Spleen (tissue), 11 donors: ENCODE data around the gene ZFAND2A. TPM values are rescaled to one million over a fixed set of nuclear protein-coding genes. Genes with fewer than 3 reads are reported as not detected.
A peak's percentile ranks its signal among the peaks of the same experiment; 100 is the strongest.

Experiments
- DNase-seq: peaks from one replicate; pipeline ENCODE4 v3.0.0-alpha.2; 2020
- H3K27ac ChIP-seq, 8 donors: fragments of 200-600 bp; sonication (generic) in 7 of 8; 1 replicate in 4 of 8; 2 replicates in 4 of 8; pipeline versions ENCODE4 v1.5.0 to v1.8.0; 2016 to 2021; ENCODE audit warnings: inconsistent platforms in 4 of 8, mild to moderate bottlenecking in 4 of 8, moderate library complexity in 1 of 8
- H3K27me3 ChIP-seq, 7 donors: fragments of 200-600 bp; sonication (generic) in 6 of 7; replicated peaks in 1 of 7; 1 replicate in 4 of 7; 2 replicates in 3 of 7; pipeline versions ENCODE4 v1.5.0 to v1.8.0; 2016 to 2021; ENCODE audit warnings: inconsistent platforms in 3 of 7, mild to moderate bottlenecking in 1 of 7
- H3K36me3 ChIP-seq, 6 donors: fragments of 200-600 bp; sonication (generic) in 5 of 6; 1 replicate in 4 of 6; 2 replicates in 2 of 6; pipeline versions ENCODE4 v1.5.0 to v1.8.0; 2016 to 2021; ENCODE audit warnings: inconsistent platforms in 2 of 6
- H3K4me1 ChIP-seq, 6 donors: fragments of 200-600 bp; sonication (generic) in 5 of 6; 1 replicate in 3 of 6; 2 replicates in 3 of 6; pipeline versions ENCODE4 v1.5.0 to v1.8.0; 2016 to 2021; ENCODE audit warnings: inconsistent platforms in 3 of 6
- H3K4me3 ChIP-seq, 8 donors: fragments of 200-600 bp; sonication (generic) in 7 of 8; 1 replicate in 4 of 8; 2 replicates in 4 of 8; pipeline versions ENCODE4 v1.5.0 to v1.8.0; 2016 to 2021; ENCODE audit warnings: inconsistent platforms in 4 of 8, mild to moderate bottlenecking in 4 of 8, moderate library complexity in 2 of 8
- H3K9me3 ChIP-seq, 8 donors: fragments of 200-600 bp; sonication (generic) in 7 of 8; 1 replicate in 4 of 8; 2 replicates in 4 of 8; pipeline versions ENCODE4 v1.5.0 to v1.8.0; 2016 to 2021; ENCODE audit warnings: inconsistent platforms in 4 of 8
- CTCF ChIP-seq, 11 experiments: fragments of 200-600 bp in 7 of 11; fragments of 450-650 bp in 4 of 11; sonication (generic) in 4 of 11; IDR thresholded peaks in 8 of 11; conservative IDR thresholded peaks in 3 of 11; 1 replicate in 7 of 11; 2 replicates in 4 of 11; pipeline versions ENCODE4 v1.4.0 to v1.8.0; 2016 to 2021; ENCODE audit warnings: antibody characterized with exemption in 11 of 11, inconsistent platforms in 4 of 11, mild to moderate bottlenecking in 1 of 11
- POLR2A ChIP-seq, 3 donors: fragments of 450-650 bp; IDR thresholded peaks; one replicate each; pipeline ENCODE4 v1.5.1; 2017; ENCODE audit warnings: antibody characterized with exemption in 3 of 3, mild to moderate bottlenecking in 1 of 3
- POLR2AphosphoS5 ChIP-seq, 3 donors: sonication (generic); formaldehyde crosslinking; IDR thresholded peaks; one replicate each; pipeline ENCODE4 v1.5.1; 2017; ENCODE audit warnings: antibody characterized with exemption in 3 of 3
- WGBS, 5 donors: extraction: QIAGEN DNeasy Blood & Tissue Kit in 3 of 5; methylation state at CpG; one replicate each; pipeline versions ENCODE4 v1.1.5 to v1.1.7; 2013 to 2018; 5-methylcytosine and 5-hydroxymethylcytosine counted together
- intact Hi-C: fragments of 100-400 bp; cut with DNase I; formaldehyde crosslinking; loops from one replicate; pipeline ENCODE4 v1.15.0; 2023; ENCODE audit warnings: low total_unique reads
- polyA plus RNA-seq, 3 donors: library from polyadenylated mRNA; stranded (reverse); fragments of 200-250 nt; gene quantifications; one replicate each; pipeline ENCODE4 v1.2.1, GENCODE V29; 2013
- total RNA-seq, 7 donors: library from RNA; depleted of rRNA in 3 of 7; stranded (reverse); fragments of >200 nt in 3 of 7; fragmentation: NEBNext Ultra II Directional in 4 of 7; extraction: Animal tissue kit (Norgen Biotek cat#: 25700) in 4 of 7; gene quantifications; one replicate each; pipeline versions ENCODE4 v1.1.0 to v1.2.1, GENCODE V29; 2016 to 2021
- donor health status: healthy with polysubstance abuse.
- donor health status: DM: no; HTN: no; CAD: no; lungs with moderate emphysema.
- donor health status: DM: no; HTN: no; CAD: no.
- donor health status: Bipolar disorder and iron deficiency.
- donor health status: healthy.
- donor health status: DM: no; HTN: no; CAD: no.
- donor health status: DM: yes; HTN: yes; CAD: no.

Gene ZFAND2A
- total and polyA plus RNA-seq, 10 donors = 18.3 to 41.7 (median 24.4) TPM

GRCh38 chr7:1103789-1104515, 56.0 kb downstream of the ZFAND2A start:
- TF ChIP-seq CTCF (IDR thresholded peaks at IDR 0.05 in 8 of 11, conservative IDR thresholded peaks at IDR 0.05 in 3 of 11) (no peak), POLR2A (IDR thresholded peaks at IDR 0.05) (no peak), POLR2AphosphoS5 (IDR thresholded peaks at IDR 0.05) (no peak)
- H3K4me1 ChIP-seq = peaks cover 0 to 38% (median 11%) of the 10 kb centered on the region in 6 donors
- WGBS, 5 donors = 82 to 88% (median 87%) methylated on average over 17 to 21 of the region's 21 CpGs
- peaks cover 0 to 4% (median 0%) of the 10 kb centered on the region in 6 donors for H3K36me3 ChIP-seq
- H3K27ac ChIP-seq = no peak overlapping the region
- peak overlapping the region in 1 of 8 donors; percentile 50 for H3K4me3 ChIP-seq
- intact Hi-C loops = no loop called here
- DNase-seq = peak; percentile 69
- no peaks in the 10 kb centered on the region for H3K9me3 ChIP-seq
- H3K27me3 ChIP-seq = peaks cover 0 to 4% (median 0%) of the 10 kb centered on the region in 7 donors

GRCh38 chr7:1103009-1103788, 56.8 kb downstream of the ZFAND2A start:
- H3K4me3 ChIP-seq = peak overlapping the region in 1 of 8 donors; percentile 50
- intact Hi-C loops = no loop called here
- TF ChIP-seq CTCF (IDR thresholded peaks at IDR 0.05 in 8 of 11, conservative IDR thresholded peaks at IDR 0.05 in 3 of 11) (no peak), POLR2AphosphoS5 (IDR thresholded peaks at IDR 0.05) (no peak), POLR2A (IDR thresholded peaks at IDR 0.05) (no peak)
- no peaks in the 10 kb centered on the region for H3K9me3 ChIP-seq
- peak; percentile 56 for DNase-seq
- 62 to 76% (median 74%) methylated on average over 34 of the region's 34 CpGs for WGBS, 5 donors
- peaks cover 0 to 1% (median 0%) of the 10 kb centered on the region in 7 donors for H3K27me3 ChIP-seq
- H3K27ac ChIP-seq = no peak overlapping the region
- H3K4me1 ChIP-seq = peaks cover 0 to 38% (median 11%) of the 10 kb centered on the region in 6 donors
- peaks cover 0 to 8% (median 0%) of the 10 kb centered on the region in 6 donors for H3K36me3 ChIP-seq

Other genes starting within 250 kb of the ZFAND2A start
- gene ADAP1, start 205.5 kb downstream of the ZFAND2A start, total RNA-seq = 10 to 100 TPM; 18.1 to 35.4 (median 25.7) TPM
- 10 to 100 TPM in 2 of 3 donors, 1 to 10 TPM in 1; 8.7 to 38.6 (median 12.8) TPM for gene ADAP1, start 205.5 kb downstream of the ZFAND2A start, polyA plus RNA-seq
- 10 to 100 TPM; 12.4 to 29.1 (median 18.9) TPM for gene COX19, start 184.6 kb downstream of the ZFAND2A start, total RNA-seq
- 1 to 10 TPM; 7.1 to 8.9 (median 7.2) TPM for gene COX19, start 184.6 kb downstream of the ZFAND2A start, polyA plus RNA-seq
- 1 to 10 TPM in 1 of 7 donors, under 1 TPM in 4, not detected in 2; 0.13 to 1.2 (median 0.51) TPM for gene CYP2W1, start 177.0 kb downstream of the ZFAND2A start, total RNA-seq
- under 1 TPM; 0.05 to 0.80 (median 0.28) TPM for gene CYP2W1, start 177.0 kb downstream of the ZFAND2A start, polyA plus RNA-seq
- 10 to 100 TPM in 5 of 7 donors, 1 to 10 TPM in 2; 7.1 to 19.2 (median 13.3) TPM for gene GPR146, start 115.7 kb downstream of the ZFAND2A start, total RNA-seq
- 1 to 10 TPM; 3.9 to 7.3 (median 5.0) TPM for gene GPR146, start 115.7 kb downstream of the ZFAND2A start, polyA plus RNA-seq
- 10 to 100 TPM in 1 of 7 donors, 1 to 10 TPM in 6; 3.0 to 14.2 (median 6.1) TPM for gene GPER1, start 72.1 kb downstream of the ZFAND2A start, total RNA-seq
- 1 to 10 TPM; 3.7 to 6.4 (median 3.9) TPM for gene GPER1, start 72.1 kb downstream of the ZFAND2A start, polyA plus RNA-seq
- gene UNCX, start 72.7 kb upstream of the ZFAND2A start, total RNA-seq = not detected
- gene UNCX, start 72.7 kb upstream of the ZFAND2A start, polyA plus RNA-seq = not detected